Panc1 (cell line): ENCODE results near the gene MYO1E. TPM values are rescaled to one million over a fixed set of nuclear protein-coding genes. Genes with fewer than 3 reads are reported as not detected.

ENCODE experiments used
- ATAC-seq: fragments of 200-7000 bp; cut with Tn5 transposase; 2 replicates; pipeline ENCODE4 v1.9.1; 2020; ENCODE audit warnings: mild to moderate bottlenecking, moderate library complexity
- BruUV-seq: library from RNA; stranded (reverse); fragments of 400-500 nt; replicated peaks from 2 replicates; lab custom pipeline; 2021; lab: Mats Ljungman, UMichigan
- CTCF ChIA-PET: fragments of 300-600 bp; sonication (Branson Sonifier 250); formaldehyde crosslinking; loops from one replicate; lab custom pipeline; 2022; ENCODE audit warnings: antibody characterized with exemption; lab: Charles Lee
- POLR2A ChIA-PET: fragments of 300-600 bp; sonication (Branson Sonifier 250); formaldehyde crosslinking; loops from one replicate; lab custom pipeline; 2022; ENCODE audit warnings: antibody characterized with exemption; lab: Charles Lee
- DNase-seq: peaks from one replicate; pipeline ENCODE4 v3.0.0-alpha.2; 2010; ENCODE audit warnings: low read depth, low spot score
- H3K27ac ChIP-seq: 2 replicates; pipeline ENCODE4 v1.5.1; 2011; ENCODE audit warnings: mild to moderate bottlenecking, low read length, inconsistent platforms
- H3K27me3 ChIP-seq: fragments of 200-500 bp; sonication (Bioruptor generic); 2 replicates; pipeline ENCODE4 v1.6.0; 2014; ENCODE audit warnings: low read length, inconsistent platforms; ENCODE audit not compliant: control insufficient read depth, insufficient read depth
- H3K36me3 ChIP-seq: fragments of 200-500 bp; sonication (Bioruptor generic); 2 replicates; pipeline ENCODE4 v1.5.1; 2014; ENCODE audit warnings: inconsistent platforms, mild to moderate bottlenecking, low read length, moderate library complexity; ENCODE audit not compliant: control insufficient read depth, insufficient read depth
- H3K4me1 ChIP-seq: 2 replicates; pipeline ENCODE4 v1.5.1; 2011; ENCODE audit warnings: inconsistent platforms, mild to moderate bottlenecking, low read length, moderate library complexity; ENCODE audit not compliant: control insufficient read depth, insufficient read depth
- H3K4me3 ChIP-seq, 2 experiments: 2 replicates each; pipeline ENCODE4 v1.5.1; 2011 to 2012; ENCODE audit warnings: low read depth in 2 of 2, low read length in 2 of 2, mild to moderate bottlenecking in 2 of 2, inconsistent platforms in 1 of 2, moderate library complexity in 1 of 2
- H3K9me3 ChIP-seq: fragments of 200-500 bp; sonication (Bioruptor generic); 2 replicates; pipeline ENCODE4 v1.5.1; 2014; ENCODE audit warnings: low read depth, mild to moderate bottlenecking, inconsistent platforms, low read length, moderate library complexity; ENCODE audit not compliant: control insufficient read depth, insufficient read depth
- POLR2AphosphoS5 ChIP-seq: IDR thresholded peaks from 2 replicates; pipeline ENCODE4 v1.6.1; 2012; ENCODE audit warnings: mild to moderate bottlenecking, low read depth, low read length, moderate library complexity
- REST ChIP-seq, 2 experiments: IDR thresholded peaks; 2 replicates each; pipeline ENCODE4 v1.6.1; 2011 to 2012; ENCODE audit warnings: low read depth in 2 of 2, control low read depth in 1 of 2, low read length in 1 of 2, mild to moderate bottlenecking in 1 of 2, moderate library complexity in 1 of 2; ENCODE audit not compliant: insufficient read depth in 1 of 2
- SIN3A ChIP-seq: IDR thresholded peaks from 2 replicates; pipeline ENCODE4 v1.6.1; 2012; ENCODE audit warnings: low read depth, mild to moderate bottlenecking, low read length, moderate library complexity, borderline replicate concordance; ENCODE audit not compliant: insufficient read depth
- TCF7L2 ChIP-seq: IDR thresholded peaks from 2 replicates; pipeline ENCODE4 v1.6.1; 2011; ENCODE audit warnings: mild to moderate bottlenecking, low read depth, low read length, inconsistent platforms
- in situ Hi-C: cut with HindIII; loops from 2 replicates; pipeline ENCODE4 v1.10.0; 2016; ENCODE audit warnings: low sequenced_read_pairs, low pct_unique_long_range_greater_than_20kb
- intact Hi-C: fragments of 100-400 bp; cut with micrococcal nuclease; formaldehyde crosslinking; loops from one replicate; pipeline ENCODE4 v1.10.0; 2022; ENCODE audit not compliant: unreplicated experiment
- total RNA-seq: library from RNA; stranded (reverse); gene quantifications from one replicate; pipeline ENCODE4 v1.2.1, GENCODE V29; 2021; ENCODE audit not compliant: unreplicated experiment
- TF ChIP-seq, protein P1 (sequence below): fragments of 450-650 bp; IDR thresholded peaks from 2 replicates; pipeline ENCODE4 v1.5.1; 2017; ENCODE audit warnings: mild to moderate bottlenecking

MYO1E gene
- total RNA-seq, 1 experiment from 2014 or later = 161 TPM

GRCh38 chr15:59119625-59120024, 253.0 kb downstream of the MYO1E start:
- intact Hi-C loops (no loop called here), in situ Hi-C loops (no loop called here)
- Histone ChIP-seq H3K36me3 (peaks cover 14% of the 10 kb centered on the region; the same call in 1 of the 2 replicates), H3K4me3 (no peak overlapping the region), H3K4me1 (no peaks in the 10 kb centered on the region), H3K27ac (no peak overlapping the region), H3K27me3 (no peaks in the 10 kb centered on the region), H3K9me3 (no peaks in the 10 kb centered on the region)
- POLR2A ChIA-PET = no interaction called here
- no peak for ATAC-seq
- CTCF ChIA-PET = no interaction called here
- BruUV-seq = no TSS peak
- no peak for TF ChIP-seq REST (IDR thresholded peaks at IDR 0.05; ENCODE audit: insufficient read depth in 1 of 2, low read depth in 2 of 2, low read length in 1 of 2)
- TF ChIP-seq POLR2AphosphoS5 = no peak
- no peak for TF ChIP-seq TCF7L2
- DNase-seq = no peak

- intact Hi-C loops = no loop called here
- in situ Hi-C loops = no loop called here
- no peaks in the 10 kb centered on the region for H3K27me3 ChIP-seq
- H3K9me3 ChIP-seq = no peaks in the 10 kb centered on the region
- BruUV-seq = no TSS peak
- peaks cover 21% of the 10 kb centered on the region; the same call in 1 of the 2 replicates for H3K36me3 ChIP-seq
- H3K4me3 ChIP-seq = no peak overlapping the region
- TF ChIP-seq, protein P1, sequence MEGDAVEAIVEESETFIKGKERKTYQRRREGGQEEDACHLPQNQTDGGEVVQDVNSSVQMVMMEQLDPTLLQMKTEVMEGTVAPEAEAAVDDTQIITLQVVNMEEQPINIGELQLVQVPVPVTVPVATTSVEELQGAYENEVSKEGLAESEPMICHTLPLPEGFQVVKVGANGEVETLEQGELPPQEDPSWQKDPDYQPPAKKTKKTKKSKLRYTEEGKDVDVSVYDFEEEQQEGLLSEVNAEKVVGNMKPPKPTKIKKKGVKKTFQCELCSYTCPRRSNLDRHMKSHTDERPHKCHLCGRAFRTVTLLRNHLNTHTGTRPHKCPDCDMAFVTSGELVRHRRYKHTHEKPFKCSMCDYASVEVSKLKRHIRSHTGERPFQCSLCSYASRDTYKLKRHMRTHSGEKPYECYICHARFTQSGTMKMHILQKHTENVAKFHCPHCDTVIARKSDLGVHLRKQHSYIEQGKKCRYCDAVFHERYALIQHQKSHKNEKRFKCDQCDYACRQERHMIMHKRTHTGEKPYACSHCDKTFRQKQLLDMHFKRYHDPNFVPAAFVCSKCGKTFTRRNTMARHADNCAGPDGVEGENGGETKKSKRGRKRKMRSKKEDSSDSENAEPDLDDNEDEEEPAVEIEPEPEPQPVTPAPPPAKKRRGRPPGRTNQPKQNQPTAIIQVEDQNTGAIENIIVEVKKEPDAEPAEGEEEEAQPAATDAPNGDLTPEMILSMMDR = no peak
- no peak for TF ChIP-seq TCF7L2
- TF ChIP-seq SIN3A = no peak
- TF ChIP-seq REST (IDR thresholded peaks at IDR 0.05; ENCODE audit: insufficient read depth in 1 of 2, low read depth in 2 of 2, low read length in 1 of 2) = no peak
- TF ChIP-seq POLR2AphosphoS5 = no peak
- ChIA-PET POLR2A (interaction anchor here (0.5 kb wide), 1 partner anchor 262 kb away, joined by 6 read pairs; no protein-coding TSS in a partner anchor), CTCF (no interaction called here)
- H3K27ac ChIP-seq = no peak overlapping the region
- DNase-seq (no peak), ATAC-seq (no peak)
- no peaks in the 10 kb centered on the region for H3K4me1 ChIP-seq
Measured at GRCh38 chr15:59116771-59117170, 255.9 kb downstream of the MYO1E start.
